GM18909 (cell line): ENCODE measurements around the gene NTN5.

Experiments used
- ATAC-seq: cut with Tn5 transposase; IDR thresholded peaks from one replicate; pipeline ENCODE4 v1.9.1; 2021; ENCODE audit warnings: mild to moderate bottlenecking; ENCODE audit not compliant: unreplicated experiment, poor library complexity

NTN5 gene

DNA sequence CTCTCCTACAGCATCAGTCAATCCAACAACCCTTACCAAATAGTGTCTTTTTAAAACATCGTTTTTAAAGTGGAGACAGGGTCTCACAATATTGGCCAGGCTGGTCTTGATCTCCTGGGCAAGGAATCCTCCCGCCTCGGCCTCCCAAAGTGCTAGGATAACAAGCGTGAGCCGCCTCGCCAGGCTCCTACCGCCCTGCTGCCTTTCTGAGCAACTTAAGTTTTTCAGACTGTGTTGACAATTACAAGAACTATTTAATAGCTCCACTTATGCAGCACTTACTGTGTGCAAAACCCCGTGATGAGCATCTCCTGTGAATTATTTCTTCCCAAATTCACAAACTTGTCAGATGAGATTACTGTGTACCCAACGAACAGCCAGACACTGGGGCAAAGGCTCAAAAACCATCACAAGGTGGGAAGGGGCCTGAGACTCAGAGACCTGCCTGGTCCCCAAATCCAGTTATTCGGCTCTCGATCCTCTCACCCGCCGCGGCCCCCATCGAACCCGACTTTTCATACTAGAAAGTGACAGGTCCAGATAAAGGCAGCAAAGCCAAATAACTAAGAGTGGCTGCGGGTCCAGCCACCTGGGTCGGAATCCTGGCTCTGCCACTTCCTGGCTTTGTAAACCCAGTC lies 54.4 kb downstream of the NTN5 start:
- no peak for ATAC-seq

DNA sequence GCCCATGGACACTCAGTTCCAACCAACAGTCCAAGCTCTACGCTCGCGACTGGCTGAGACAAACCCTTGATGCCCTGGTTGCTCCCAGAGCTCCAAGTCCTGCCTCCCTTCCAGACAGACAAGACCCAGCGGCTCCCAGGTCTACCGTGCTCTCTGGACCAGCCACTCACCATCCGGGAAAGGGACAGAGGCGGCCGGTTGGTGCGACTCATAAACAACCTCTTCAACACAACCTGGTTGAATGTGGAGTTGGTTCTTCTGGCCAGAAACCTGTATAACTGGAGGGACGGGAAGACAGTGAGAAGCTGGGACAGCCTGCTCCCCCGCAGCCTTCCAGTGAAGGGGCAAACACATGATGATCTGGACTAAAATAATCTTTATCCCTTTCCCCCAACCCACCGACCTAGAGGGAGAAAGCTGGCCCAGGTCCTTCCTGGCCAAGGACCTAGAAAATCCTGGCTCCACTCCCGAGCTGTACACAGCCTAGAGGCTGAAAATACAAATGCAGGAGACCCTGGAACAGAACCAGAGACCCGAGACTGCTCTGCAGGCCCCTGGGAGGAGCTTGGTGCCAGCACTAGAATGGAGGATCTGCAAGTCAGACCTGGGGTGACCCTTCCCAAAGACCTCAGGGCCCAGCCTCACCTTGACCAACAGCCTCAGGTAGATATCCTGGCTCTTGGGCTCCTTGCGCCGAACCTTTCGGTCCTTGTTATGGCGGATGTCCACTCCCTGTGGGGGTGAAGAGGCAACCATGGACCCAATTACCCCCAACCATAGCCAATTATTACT lies 55.5 kb downstream of the NTN5 start:
- no peak for ATAC-seq

DNA sequence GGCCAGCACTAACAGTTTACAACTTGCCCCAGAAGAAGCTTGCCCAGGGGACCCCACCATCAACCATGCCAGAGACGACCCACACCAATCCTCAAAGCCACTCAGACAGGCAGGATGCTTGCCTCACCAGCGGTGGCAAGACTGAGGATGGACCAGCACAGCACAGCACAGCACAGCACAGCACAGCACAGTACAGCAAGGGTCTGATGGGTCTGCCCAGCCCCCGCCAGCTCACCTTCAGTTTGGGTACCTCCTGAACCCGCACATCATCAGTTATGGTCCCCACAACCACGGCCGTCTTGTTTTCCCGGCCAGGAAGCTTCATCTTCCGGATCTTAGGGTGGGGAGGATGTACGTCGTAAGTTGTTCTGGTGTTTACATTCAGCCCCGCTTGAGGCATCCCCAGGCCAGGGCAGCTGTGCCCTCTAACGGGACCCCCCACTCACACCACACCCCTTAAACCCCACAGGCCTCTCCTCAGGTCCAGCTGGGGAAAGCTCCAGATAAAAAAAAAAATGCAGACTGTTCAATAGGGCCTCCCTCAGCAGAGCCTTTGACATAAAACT lies 56.2 kb downstream of the NTN5 start:
- no peak for ATAC-seq

DNA sequence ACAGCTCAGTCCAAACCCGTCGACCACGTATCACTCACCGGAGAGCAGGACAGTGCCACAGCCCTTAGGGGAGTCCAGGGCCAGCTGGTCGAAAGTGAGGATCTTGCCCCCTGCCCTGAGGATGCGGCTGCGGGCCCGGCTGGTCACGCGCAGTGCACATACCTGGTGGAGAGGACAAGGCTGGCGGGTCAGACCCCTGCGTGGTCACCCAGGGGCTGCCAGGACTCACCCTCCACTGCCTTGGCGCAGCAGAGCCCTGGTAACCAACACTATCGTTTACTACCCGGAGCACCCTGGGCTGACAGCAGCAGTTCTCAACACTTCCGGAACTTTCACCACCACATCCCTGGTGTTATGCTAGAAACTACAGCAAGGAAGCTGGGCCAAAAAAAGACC lies 56.8 kb downstream of the NTN5 start:
- ATAC-seq, result no peak

DNA sequence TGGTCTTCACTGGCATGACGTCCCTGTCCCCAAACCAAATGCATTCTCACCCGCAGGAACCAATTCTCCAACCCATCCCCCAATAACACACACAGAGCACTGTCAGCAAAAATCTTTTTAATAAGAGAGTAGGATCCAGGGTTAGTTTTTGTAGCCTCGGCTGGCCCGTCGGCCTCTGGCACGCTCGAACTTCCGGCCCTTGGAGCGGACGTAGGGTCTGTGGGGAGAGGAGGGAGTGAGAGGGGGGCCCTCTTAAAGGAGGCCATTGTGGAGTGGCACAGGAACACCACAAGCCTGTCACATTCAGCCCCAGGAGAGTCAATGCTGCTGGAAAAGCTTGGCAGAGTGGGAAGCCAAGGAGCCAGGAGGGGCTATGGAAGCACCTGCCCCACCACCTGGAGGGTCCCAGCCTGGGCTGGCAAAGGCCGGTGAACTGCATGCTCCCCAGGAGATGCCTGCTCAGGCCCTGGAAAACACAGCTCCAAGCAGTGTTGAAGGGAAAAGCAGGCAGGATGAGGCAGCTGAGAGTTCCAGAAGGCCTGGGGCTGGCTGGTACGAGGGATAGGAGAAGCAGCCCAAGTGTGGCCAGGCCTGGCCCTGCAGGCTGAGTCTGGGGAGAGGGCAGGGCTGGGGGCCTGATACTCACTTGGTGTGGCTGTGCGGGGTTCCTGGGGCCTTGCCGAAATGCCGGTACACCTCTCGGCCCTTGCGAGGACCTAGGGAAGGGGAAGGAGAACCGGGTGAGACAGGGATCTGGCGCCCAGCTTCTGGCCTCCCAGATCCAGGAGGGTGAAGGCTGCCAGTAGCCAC lies 57.4 kb downstream of the NTN5 start:
- no peak for ATAC-seq

DNA sequence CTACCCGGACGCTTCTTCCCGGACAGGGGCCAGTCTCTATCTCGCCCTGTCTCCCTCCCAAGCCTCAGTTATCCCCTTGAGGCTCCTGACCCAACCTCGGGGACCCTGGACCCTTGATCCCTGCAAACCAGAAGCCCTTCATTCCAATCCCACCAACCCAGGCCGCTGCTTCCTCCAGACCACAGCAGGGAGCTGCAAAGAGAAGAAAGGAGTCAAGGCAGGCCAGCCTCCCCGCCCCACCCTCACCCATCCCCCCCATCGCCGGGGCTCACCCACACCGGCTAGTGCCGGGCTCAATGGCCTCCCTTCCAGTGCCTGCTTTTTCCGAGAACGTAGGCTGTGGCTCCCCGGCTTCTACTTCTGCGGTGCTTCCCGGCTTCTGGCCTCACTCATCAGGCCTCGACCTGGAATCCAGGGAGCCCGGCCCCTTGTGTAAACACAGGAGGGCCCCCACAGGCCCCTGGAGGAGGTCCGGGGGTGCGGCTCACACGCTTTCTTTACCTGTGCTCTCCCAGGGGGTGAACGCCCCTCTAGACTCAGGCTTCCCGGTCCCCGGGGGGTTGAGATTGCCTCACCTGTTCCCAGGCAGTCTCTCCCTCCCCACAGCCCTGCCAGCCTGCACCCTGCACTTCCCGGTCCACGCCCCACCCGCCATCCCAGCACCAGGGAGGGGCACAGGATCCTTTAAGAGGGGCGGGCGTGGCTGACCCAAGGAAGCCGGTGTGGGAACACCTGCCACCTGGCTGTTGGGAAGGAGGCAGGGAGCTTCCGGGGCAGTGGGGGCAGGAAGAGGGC lies 58.2 kb downstream of the NTN5 start, which contains the start of gene FAM83E:
Gene FAM83E (minus strand): TSS at position 641 of the 795 bp plus-strand sequence. CDS start 1,704 bp downstream, outside the sequence.
- no peak for ATAC-seq

DNA sequence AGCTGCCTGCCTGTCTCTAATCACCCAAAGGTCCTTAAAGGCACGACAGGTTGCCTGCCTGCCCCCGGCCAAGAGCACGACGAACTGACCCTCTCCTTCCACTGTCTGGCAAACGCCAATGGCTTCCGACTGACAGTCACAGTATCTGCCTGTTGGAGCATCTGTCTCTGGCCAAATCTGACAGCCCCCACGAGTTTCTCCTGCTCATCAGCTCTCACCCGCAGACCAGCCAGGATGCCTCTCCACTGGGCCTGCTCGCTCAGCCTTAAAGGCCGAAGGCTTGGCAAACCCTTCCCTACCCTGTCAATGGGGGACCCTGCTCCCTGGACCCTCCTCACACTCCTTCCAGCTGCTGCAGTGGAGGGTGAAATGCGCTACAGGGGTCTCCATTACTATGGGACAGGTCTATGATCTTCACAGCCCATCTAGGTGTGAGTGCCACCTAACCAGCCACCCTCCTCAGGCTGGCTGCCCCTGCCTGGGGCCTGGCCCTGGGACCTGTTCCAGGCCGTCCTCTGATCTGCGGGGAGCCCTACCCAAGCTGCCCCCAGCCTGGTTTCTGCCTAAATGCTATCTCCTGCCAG lies 58.9 kb downstream of the NTN5 start:
- ATAC-seq, result no peak

DNA sequence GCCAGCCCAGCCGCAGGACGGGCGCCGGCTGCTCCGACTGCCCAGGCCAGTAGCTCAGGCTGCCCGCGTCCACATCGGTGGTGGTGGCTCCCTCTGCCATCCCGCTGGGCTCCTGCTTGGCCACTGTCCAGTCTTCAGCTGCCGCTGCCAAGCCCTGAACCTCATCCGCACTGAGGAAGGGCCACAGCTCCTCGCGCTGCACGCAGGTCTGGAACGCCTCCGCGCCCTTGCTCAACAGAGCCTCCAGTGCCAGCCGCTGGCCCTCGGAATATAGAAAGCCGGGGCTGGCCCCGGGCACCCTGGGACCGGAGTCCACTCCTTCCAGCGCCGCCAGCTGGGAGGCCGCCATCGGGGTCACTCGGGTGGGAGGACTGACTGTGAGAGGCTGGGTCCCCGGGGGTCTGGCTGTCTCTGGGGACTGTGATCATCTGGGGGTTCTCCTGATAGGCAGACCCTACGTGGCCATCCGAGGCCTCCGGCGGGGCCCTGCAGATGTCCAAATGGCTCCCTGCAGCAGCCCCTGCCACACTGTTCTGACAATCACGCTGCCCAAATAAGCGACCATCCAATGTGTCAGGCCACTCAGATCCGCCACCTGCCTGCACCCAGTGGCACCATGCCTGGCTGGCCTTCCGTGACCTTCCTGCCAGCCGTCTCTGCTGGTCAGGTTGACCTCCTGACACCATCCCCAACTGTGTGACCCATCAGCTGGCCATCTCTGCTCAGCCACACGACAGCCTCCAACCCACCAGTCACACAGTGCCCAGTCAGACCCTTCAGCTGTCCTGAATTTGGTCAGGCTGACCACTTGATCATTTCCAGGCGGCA lies 59.6 kb downstream of the NTN5 start:
- no peak for ATAC-seq

DNA sequence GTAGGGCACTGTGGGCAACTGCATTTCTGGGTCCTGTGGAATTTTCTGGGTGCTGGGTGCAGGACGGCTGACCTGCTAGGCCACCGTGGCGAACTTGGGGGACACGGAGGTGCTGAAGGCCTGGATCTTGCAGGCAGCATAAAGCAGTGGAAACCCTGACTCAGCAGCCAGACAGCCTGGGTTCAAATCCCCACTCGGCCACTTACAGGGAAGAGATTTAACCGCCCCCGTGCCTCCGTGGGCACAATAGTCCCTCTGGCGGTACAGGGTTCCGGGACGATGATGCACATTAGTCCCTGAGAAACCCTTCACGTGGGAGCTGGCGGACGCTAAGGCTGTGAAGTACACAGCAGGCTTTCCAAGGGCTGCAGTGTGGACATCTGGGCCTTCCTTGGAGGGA lies 60.9 kb downstream of the NTN5 start:
- ATAC-seq, result no peak
